Measurements from ENCODE around the gene CHCHD3. TPM values are rescaled to one million over a fixed set of nuclear protein-coding genes. Genes with fewer than 3 reads are reported as not detected.
"Not testable (repeated sequence)": the region's sequence is repeated elsewhere in the genome, so short reads cannot be mapped to it uniquely, and the experiment has no call there.

CHCHD3 gene
- total RNA-seq, 6 experiments from 2014 or later: 51.3 to 70.0 (median 65.7) TPM

GRCh38 chr7:133039614-133040013, 42.3 kb downstream of the CHCHD3 start:
- Mint-ChIP-seq H3K36me3 (ENCODE audit: low read depth) (0 out of 2 replicates have a peak, but pooled peaks cover 5% of the 10 kb centered on the region), H3K4me3 (no peak overlapping the region), H3K9me3 (no peaks in the 10 kb centered on the region), H3K4me1 (ENCODE audit: low read depth) (peaks cover 6% of the 10 kb centered on the region; the same call in 1 of the 2 replicates), H3K27me3 (ENCODE audit: insufficient read depth) (no peaks in the 10 kb centered on the region), H3K27ac (no peak overlapping the region)
- no peak for TF ChIP-seq CTCF (IDR thresholded peaks at IDR 0.05)
- no peak for DNase-seq

- no peak for TF ChIP-seq CTCF (IDR thresholded peaks at IDR 0.05)
- Mint-ChIP-seq H3K27ac (no peak overlapping the region), H3K36me3 (ENCODE audit: low read depth) (0 out of 2 replicates have a peak, but pooled peaks cover 5% of the 10 kb centered on the region), H3K27me3 (ENCODE audit: insufficient read depth) (no peaks in the 10 kb centered on the region), H3K4me3 (no peak overlapping the region), H3K9me3 (no peaks in the 10 kb centered on the region), H3K4me1 (ENCODE audit: low read depth) (peaks cover 6% of the 10 kb centered on the region; the same call in 1 of the 2 replicates)
- DNase-seq: no peak
These were observed 45.6 kb downstream of the CHCHD3 start for GRCh38 chr7:133036289-133036688.

- not testable (repeated sequence) for H3K27me3 Mint-ChIP-seq (ENCODE audit: insufficient read depth); H3K4me3 Mint-ChIP-seq; H3K36me3 Mint-ChIP-seq (ENCODE audit: low read depth); H3K27ac Mint-ChIP-seq; H3K9me3 Mint-ChIP-seq; DNase-seq; H3K4me1 Mint-ChIP-seq (ENCODE audit: low read depth)
These were observed 46.6 kb downstream of the CHCHD3 start for GRCh38 chr7:133035240-133035639.

GRCh38 chr7:133030346-133030745, 51.5 kb downstream of the CHCHD3 start:
- DNase-seq: no peak
- no peak for TF ChIP-seq CTCF (IDR thresholded peaks at IDR 0.05)
- H3K27me3 Mint-ChIP-seq (ENCODE audit: insufficient read depth): no peaks in the 10 kb centered on the region
- H3K9me3 Mint-ChIP-seq: no peaks in the 10 kb centered on the region
- no peak overlapping the region for H3K4me3 Mint-ChIP-seq
- H3K4me1 Mint-ChIP-seq (ENCODE audit: low read depth): no peaks in the 10 kb centered on the region
- 0 out of 2 replicates have a peak, but pooled peaks cover 5% of the 10 kb centered on the region for H3K36me3 Mint-ChIP-seq (ENCODE audit: low read depth)
- no peak overlapping the region for H3K27ac Mint-ChIP-seq

GRCh38 chr7:133029463-133029862, 52.4 kb downstream of the CHCHD3 start:
- H3K9me3 Mint-ChIP-seq: no peaks in the 10 kb centered on the region

GRCh38 chr7:133027397-133027796, 54.5 kb downstream of the CHCHD3 start:
- Mint-ChIP-seq H3K36me3 (ENCODE audit: low read depth) (0 out of 2 replicates have a peak, but pooled peaks cover 4% of the 10 kb centered on the region), H3K4me3 (no peak overlapping the region), H3K27ac (no peak overlapping the region), H3K9me3 (no peaks in the 10 kb centered on the region), H3K4me1 (ENCODE audit: low read depth) (no peaks in the 10 kb centered on the region), H3K27me3 (ENCODE audit: insufficient read depth) (no peaks in the 10 kb centered on the region)
- no peak for DNase-seq
- no peak for TF ChIP-seq CTCF (IDR thresholded peaks at IDR 0.05)

More at GRCh38 chr7:133029463-133029862, 52.4 kb downstream of the CHCHD3 start:
- no peak for TF ChIP-seq CTCF (IDR thresholded peaks at IDR 0.05)
- no peaks in the 10 kb centered on the region for H3K27me3 Mint-ChIP-seq (ENCODE audit: insufficient read depth)
- no peak overlapping the region for H3K4me3 Mint-ChIP-seq
- H3K27ac Mint-ChIP-seq: no peak overlapping the region
- H3K4me1 Mint-ChIP-seq (ENCODE audit: low read depth): no peaks in the 10 kb centered on the region
- DNase-seq: no peak
- 0 out of 2 replicates have a peak, but pooled peaks cover 4% of the 10 kb centered on the region for H3K36me3 Mint-ChIP-seq (ENCODE audit: low read depth)

All from HFFc6 (cell line).